GM19239 (cell line): ENCODE results near the gene RFLNA.

Experiments
- DNase-seq: peaks from one replicate; pipeline ENCODE4 v3.0.0; 2011; ENCODE audit warnings: low spot score; ENCODE audit not compliant: insufficient read length
- FAIRE-seq: peaks from 2 replicates; lab custom pipeline; 2011; peaks lifted over from hg19 to GRCh38; lab: Jason Lieb, UNC

RFLNA gene

GRCh38 chr12:124352257-124352656 is 57.4 kb downstream of the RFLNA start:
- FAIRE-seq: no peak

GRCh38 chr12:124352839-124353238 is 57.9 kb downstream of the RFLNA start:
- FAIRE-seq: no peak
- DNase-seq: no peak

More at GRCh38 chr12:124352257-124352656, 57.4 kb downstream of the RFLNA start:
- no peak for DNase-seq

DNA sequence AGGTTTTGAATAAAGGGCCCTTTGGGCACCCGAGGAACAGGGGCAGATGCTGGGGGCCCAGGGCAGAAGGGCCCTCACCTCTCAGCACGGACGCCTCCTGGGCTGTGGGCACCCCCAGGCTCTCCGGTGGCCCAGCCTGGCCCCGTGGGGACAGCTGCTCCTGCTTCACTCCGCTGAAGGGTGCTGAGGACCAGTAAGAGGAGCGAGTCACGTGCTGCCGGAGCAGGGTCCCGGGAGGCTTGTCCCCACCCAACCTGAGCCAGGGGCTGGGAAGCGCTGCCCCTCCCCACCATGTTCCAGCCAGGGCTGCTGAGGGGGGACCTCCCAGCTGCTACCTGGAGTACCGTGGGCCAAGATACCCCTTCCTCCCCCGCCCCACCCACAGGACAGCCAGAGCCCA is 59.5 kb downstream of the RFLNA start:
- FAIRE-seq (no peak), DNase-seq (no peak)

DNA sequence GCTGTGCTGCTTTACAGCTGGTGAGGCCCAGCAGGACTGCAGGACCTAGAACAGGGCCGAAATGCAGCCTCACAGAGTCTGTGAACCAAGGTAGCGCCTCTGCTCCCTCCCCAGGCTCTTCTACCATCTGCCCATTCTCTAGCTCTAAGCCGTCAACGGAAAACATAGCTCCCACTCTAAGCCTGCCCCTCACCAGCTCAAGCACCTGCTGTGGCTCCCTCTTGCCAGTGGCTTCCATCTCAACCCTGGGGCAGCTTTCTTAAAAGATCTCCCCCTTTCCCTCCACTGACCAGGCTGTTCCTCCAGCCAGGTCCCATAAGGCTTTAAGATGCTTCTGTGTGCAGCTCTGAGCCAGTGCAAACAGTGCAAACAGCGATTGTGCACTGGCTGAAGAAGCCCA is 61.3 kb downstream of the RFLNA start:
- FAIRE-seq: no peak
- no peak for DNase-seq

DNA sequence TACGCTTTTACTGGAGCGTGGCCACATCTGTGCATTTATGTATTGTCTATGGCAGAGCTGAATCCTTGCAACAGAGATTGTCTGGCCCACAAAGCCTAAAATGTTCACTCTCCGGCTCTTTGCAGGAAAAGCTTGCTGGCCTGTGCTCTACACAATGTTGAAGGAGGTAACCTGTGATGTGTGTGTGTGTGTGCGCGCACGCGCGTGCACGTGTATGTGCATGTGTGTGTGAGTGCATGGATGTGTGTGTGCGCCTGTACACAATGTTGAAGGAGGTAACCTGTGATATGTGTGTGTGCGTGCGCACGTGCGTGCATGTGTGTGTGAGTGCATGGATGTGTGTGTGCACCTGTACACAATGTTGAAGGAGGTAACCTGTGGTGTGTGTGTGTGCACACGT is 62.7 kb downstream of the RFLNA start:
- DNase-seq: no peak
- FAIRE-seq: no peak

- DNase-seq (no peak), FAIRE-seq (no peak)
Measured at GRCh38 chr12:124358572-124358971, 63.7 kb downstream of the RFLNA start.

GRCh38 chr12:124359671-124360581 is 65.0 kb downstream of the RFLNA start:
- DNase-seq (no peak), FAIRE-seq (no peak)

DNA sequence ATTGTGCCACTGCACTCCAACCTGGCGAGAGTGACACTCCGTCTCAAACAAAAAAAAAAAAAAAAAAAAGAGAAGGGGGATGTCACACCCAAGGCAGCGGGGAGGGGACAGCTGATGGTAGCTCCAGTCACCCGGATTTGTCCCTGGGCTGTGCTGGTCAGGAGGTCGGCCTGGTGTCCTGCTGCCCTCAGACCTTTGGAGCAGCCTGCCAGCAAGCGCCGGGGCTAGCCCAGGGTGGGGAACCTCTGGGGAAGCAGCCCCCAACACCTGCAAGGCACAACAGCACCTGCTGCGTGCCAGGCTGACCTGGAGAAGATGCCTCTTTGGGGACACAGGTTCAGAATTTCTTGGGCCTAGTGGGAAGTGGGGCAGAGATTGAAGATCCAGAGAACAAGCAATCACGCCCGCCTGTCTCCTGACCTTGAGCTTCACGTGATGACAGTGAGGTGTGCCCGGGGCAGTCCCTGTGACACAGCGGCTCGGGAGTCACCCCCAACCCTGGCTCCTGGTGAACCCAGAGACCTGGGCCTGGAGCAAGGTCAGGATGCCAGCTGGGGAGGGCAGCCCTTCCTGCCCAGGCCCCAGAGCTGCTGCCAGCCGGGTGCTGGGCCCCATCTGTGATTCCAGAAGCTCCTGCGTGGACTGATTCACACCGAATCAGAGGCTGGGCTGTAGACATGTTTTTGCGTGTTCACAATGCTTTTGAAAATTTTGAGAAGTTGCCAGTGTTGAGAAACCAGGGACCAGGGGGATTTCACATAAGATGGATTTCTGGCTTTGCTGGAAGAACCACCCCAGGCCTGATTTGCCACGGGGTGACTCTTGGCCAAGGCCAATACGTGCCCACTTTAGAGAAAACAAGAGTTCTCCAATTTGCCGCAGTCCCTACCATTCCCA is 66.4 kb downstream of the RFLNA start:
- DNase-seq (no peak), FAIRE-seq (no peak)

GRCh38 chr12:124361996-124362395 is 67.1 kb downstream of the RFLNA start:
- no peak for DNase-seq
- no peak for FAIRE-seq

DNA sequence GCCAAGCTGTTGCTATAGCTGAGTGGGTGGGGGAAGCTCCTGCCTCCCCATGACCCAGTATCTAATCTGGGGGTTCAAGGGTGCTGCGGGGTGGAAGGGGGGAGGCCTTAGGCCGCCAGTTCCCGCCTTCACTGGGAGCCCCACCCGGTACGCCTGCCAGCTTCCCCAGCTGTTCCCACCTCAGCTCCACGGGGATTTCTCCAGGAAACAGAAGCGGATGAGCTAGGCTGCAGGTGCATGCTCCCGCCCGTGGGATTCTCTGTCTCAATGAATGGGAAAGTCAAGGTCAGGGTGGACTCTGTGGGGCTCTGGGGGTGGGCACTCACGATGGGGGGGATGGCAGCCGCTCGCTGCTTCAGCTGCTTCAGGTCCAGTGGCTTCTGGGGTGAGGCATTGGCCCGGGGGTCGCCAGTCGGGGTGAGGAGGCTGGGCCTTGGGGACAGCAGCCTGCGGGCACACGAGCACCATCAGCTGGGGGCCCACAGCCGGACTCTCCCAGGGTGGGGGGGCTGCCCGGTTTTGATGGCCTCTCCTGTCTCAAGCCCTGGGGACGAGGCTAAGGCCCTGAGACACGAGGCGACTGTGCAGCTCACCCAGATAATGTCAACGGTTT is 68.6 kb downstream of the RFLNA start:
- DNase-seq (no peak), FAIRE-seq (no peak)

DNA sequence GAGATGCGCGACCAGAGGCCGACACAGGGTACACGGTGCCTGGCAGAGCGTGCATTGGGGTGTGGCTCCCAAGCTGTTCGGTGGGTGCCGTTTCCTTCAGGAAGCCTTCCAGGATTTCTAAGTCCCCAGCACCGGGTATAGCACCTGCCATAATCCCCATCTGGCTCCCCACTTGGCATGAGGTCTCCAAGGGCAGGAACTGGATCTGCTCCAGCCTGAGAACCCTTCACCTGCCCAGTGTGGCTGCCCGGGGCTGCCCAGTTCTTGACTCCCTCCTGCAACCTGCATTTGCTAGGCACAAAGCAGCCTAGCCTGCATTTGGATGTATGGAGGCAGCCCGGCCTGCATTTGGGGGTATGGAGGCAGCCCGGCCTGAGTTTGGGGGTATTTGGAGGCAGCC is 69.7 kb downstream of the RFLNA start:
- FAIRE-seq (no peak), DNase-seq (no peak)
